HS-5 (cell line): Measurements from ENCODE around the gene ATRN.
"Not testable (repeated sequence)": the region's sequence is repeated elsewhere in the genome, so short reads cannot be mapped to it uniquely, and the experiment has no call there.

Experiments
- DNase-seq: peaks from one replicate; pipeline ENCODE4 v3.0.0-alpha.2; 2012; ENCODE audit warnings: low read depth

Gene ATRN

DNA sequence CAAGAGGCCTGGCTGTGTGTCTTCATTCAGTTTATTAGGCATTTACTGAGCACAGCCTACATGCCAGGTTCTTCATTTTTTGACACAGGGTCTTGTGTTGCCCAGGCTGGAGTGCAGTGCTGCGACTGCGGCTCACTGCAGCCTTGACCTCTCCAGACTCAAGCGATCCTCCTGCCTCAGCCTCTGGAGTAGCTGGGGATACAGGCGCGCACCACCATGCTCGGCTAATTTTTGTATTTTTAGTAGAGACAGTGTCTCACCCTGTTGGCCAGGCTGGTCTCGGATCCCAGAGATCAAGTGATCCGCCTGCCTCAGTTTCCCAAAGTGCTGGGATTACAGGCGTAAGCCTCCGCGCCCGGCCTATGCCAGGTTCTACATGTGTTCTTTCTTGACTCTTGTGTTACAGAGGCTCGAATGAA lies 601 bp upstream of the ATRN start:
- no peak for DNase-seq

DNA sequence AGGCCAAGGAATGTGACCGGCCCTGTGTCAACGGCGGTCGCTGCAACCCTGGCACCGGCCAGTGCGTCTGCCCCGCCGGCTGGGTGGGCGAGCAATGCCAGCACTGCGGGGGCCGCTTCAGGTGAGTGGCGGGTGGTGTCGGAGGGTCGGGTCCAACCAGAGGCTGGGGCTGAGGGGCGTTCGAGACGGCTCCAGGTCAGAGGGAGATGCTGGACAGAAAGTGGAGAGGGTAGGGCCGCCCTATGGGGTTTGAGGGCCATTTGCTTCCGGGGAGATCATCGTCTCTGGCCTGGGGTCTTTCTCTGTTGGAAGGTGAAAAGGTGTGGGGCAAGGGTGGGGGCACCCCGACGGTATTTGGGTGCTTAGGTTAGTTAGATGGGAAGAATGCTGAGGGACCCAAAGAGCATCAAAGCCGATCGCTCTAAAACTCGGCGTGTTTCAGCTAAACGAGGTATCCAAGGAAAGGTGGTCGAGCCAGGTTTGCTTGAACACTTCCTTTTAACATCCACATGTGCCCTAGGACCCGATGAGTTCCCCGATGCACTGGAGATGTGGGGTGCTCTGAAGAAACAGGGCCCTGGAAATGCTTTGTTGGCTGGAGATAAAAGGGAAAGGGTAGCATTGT lies 691 bp downstream of the ATRN start:
- DNase-seq, result no peak

GRCh38 chr20:3472105-3472504 lies 1.3 kb downstream of the ATRN start:
- DNase-seq, result no peak

- no peak for DNase-seq
Measured at GRCh38 chr20:3473324-3473723, 2.5 kb downstream of the ATRN start.

DNA sequence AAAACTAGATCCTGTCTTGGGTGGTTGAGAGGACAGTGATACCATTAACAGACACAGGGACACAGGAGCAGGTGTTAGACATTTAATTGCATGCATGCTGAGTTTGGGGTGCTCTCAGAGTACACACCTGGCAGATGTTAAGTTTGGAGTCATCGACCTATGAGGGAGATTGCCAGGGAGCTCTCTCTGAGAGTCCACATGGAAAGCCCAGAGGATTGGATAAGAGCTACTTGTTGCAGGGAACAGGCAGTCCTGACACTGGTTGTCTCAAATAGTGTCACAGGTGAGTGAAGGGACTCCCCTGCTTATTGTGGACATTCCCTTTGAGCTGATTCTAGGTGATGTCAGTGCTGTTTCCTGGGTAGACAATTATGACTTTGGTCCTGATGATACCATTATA lies 3.1 kb downstream of the ATRN start:
- DNase-seq, result no peak

DNA sequence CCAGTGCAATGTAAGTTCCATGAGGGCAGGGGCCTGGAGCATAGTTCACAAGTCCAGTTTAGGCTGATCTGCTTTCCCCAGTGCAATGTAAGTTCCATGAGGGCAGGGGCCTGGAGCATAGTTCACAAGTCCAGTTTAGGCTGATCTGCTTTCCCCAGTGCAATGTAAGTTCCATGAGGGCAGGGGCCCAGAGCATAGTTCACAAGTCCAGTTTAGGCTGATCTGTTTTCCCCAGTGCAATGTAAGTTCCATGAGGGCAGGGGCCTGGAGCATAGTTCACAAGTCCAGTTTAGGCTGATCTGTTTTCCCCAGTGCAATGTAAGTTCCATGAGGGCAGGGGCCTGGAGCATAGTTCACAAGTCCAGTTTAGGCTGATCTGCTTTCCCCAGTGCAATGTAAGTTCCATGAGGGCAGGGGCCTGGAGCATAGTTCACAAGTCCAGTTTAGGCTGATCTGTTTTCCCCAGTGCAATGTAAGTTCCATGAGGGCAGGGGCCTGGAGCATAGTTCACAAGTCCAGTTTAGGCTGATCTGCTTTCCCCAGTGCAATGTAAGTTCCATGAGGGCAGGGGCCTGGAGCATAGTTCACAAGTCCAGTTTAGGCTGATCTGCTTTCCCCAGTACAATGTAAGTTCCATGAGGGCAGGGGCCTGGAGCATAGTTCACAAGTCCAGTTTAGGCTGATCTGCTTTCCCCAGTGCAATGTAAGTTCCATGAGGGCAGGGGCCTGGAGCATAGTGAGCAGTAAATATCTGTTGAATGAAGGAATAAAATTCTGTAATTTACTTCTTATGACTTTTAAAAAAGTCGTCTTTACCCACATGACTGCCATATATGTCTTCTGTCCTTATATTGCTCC lies 6.4 kb downstream of the ATRN start:
- not testable (repeated sequence) for DNase-seq

DNA sequence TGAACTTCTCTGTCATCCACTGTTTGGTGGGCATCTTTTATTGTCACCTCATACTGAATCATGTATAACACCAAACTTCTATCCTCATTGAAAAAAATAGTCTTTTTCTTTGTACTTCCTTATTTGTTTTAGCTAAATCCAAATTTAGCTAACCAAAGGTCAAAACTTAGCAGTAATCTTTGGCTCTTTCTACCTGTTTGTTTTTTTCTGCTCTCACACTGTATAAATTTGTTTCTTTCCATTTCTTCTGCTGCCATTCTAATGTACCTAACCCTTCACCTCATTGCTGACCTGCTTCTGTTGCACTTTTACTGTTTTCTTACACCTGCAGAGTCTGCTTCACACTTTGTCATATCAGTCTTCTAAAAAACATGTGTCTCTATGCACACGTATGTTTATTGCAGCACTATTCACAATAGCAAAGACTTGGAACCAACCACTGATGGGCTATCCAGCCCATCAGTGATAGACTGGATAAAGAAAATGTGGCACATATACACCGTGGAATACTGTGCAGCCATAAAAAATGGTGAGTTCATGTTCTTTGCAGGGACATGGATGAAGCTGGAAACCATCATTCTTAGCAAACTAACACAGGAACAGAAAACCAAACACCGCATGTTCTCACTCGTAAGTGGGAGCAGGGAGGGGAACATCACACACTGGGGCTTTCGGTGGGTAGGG lies 7.2 kb downstream of the ATRN start:
- no peak for DNase-seq

- no peak for DNase-seq
Measured at GRCh38 chr20:3479025-3479424, 8.2 kb downstream of the ATRN start.

- DNase-seq, result no peak
Measured at GRCh38 chr20:3479759-3480615, 9.2 kb downstream of the ATRN start.

DNA sequence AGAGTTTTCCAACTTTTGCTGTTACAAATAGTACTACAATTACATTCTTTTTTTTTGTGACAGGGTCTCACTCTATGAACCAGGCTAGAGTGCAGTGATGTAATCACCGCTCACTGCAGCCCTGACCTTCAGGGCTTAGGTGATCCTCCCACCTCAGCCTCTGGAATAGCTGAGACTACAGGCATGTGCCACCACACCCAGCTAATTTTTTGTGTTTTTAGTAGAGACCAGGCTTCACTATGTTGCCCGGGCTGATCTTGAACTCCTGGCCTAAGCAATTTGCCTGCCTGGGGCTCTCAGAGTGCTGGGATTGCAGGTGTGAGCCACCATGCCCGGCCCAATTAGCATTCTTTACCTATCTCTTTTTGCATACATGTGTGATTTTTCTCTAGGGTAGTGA lies 12.5 kb downstream of the ATRN start:
- no peak for DNase-seq

DNA sequence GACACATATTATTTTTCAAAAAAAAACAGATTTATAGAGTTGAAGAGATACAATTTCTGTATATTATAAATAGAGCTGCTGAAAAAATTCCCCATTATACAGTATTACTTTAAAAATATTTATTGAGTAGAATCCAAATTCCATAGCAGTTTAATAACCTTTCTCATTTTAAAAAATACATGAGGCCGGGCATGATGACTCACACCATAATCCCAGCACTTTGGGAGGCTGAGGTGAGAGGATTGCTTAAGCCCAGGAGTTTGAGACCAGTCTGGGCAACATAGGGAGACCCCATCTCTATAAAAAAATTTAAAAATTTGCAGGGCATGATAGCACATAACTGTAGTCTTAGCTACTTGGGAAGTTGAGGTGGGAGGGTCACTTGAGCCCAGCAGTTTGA lies 13.0 kb downstream of the ATRN start:
- DNase-seq, result no peak

DNA sequence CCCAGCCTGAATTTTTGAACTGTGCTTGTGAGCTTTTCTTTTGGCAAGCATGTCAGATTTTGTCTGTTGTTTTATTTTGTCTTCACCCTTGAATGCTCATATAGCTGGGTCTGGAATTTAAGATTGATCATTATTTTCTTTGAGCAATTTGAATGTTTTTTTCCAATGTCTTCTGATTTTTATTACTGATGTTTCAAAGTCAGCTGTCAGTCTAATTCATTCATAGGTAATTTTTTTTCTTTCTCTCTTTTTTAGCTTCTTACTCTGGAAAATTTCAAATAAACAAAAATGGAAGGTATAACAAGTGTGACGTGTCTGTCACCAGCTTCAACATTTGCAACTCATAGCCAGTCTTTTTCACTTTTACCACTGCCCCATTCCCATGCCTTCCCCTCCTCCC lies 15.1 kb downstream of the ATRN start:
- DNase-seq, result no peak

GRCh38 chr20:3486850-3487249 lies 16.0 kb downstream of the ATRN start:
- DNase-seq, result no peak

DNA sequence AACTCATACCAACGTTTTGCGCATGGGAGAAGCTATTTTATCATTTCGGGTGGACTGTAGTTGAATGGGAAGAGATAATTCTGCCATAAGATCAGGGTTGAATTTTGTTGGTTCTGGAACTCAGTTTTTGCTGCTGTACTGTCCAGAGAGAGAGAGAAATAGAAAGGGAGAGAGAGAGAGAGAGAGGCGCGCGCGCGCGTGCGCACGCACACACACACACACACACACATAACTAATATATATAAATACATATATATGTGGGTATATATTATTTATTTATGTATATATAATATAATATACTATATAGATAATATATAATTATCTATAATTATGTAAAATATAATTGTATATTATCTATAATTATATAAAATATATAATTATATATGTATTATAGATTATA lies 21.9 kb downstream of the ATRN start:
- no peak for DNase-seq

DNA sequence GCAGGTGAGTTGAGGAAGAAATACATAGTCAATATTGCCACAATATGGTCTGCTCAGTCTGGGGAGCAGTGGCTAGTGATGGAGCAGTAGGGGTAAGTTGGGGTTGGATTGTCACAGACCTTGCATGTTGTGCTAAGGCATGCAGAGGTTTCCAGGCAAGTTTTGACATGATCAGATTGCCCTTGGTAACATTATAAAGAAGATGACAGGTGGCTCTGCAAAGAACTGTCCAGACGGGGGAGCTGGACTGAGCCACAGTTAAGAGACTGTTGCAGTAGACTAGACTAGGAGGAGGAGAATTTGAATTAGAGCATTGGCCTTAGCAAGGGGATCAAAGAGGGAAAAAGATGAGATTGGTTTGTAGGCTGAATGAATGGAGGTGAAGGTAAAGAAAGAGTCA lies 23.4 kb downstream of the ATRN start:
- DNase-seq, result no peak

DNA sequence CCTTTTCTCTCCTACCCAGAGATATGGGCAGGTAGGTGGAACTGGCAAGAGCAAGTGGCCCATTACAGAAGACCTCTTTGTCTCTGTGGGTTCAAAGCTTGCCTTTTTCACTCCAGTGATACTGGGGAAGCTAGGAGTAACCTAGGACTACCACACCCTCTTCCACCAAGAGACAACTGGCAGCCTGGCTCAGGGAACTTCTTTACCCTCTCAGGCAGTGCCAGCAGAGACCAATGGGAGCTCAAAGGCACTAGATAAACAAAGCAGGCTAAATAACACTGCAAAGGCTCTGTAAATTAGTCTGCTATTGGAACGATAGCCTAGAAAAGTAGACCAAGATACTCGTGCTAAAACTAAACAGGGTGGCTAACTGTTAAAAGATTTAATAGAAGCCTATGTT lies 32.1 kb downstream of the ATRN start:
- DNase-seq, result no peak

DNA sequence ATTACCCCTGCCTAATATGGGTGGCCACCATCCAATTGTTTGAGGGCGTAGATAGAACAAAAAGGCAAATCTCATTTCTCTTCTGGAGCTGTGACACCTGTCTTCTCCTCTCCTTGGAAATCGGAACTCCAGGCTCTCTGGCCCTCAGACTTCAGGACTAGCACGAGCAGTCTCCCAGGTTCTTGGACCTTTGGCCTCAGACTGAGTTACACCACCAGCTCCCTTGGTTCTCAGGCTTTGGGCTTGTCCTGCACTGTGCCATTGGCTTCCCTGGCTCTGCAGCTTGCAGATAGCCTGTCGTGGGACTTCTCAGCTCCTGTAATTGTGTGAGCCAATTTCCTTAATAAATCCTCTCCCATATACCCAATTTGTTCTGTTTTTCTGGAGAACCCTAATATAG lies 34.3 kb downstream of the ATRN start:
- DNase-seq, result no peak

DNA sequence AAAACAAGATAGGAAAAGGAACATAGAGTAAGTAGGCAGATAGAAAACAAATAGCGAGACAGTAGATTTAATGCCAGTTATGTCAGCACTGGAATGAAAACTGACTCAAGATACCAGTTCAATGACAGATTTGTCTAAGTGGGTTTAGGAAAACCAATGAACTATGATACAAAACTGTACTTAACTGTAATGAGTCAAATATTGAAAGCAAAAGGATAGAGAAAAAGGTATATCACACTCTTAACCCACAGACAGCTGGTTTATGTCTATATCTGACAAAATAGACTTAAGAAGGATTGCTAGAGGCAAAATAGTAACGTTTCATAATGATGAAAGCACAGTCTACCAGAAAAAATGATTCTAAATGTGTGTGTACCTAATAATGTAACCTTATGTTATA lies 38.2 kb downstream of the ATRN start:
- no peak for DNase-seq

- DNase-seq, result no peak
Measured at GRCh38 chr20:3510110-3510509, 39.3 kb downstream of the ATRN start.

DNA sequence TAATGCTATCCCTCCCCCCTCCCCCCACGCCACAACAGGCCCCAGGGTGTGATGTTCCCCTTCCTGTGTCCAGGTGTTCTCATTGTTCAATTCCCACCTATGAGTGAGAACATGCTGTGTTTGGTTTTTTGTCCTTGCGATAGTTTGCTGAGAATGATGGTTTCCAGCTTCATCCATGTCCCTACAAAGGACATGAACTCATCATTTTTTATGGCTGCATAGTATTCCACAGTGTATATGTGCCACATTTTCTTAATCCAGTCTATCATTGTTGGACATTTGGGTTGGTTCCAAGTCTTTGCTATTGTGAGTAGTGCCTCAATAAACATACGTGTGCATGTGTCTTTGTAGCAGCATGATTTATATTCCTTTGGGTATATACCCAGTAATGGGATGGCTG lies 41.4 kb downstream of the ATRN start:
- not testable (repeated sequence) for DNase-seq

- DNase-seq, result no peak
Measured at GRCh38 chr20:3514012-3514642, 43.3 kb downstream of the ATRN start.
